ENCODE results near the gene KLF5.
"Not testable (repeated sequence)": the region's sequence is repeated elsewhere in the genome, so short reads cannot be mapped to it uniquely, and the experiment has no call there.

KLF5 gene

GRCh38 chr13:73090116-73090822 is 31.5 kb downstream of the KLF5 start:
- DNase-seq, result peak; percentile 15

GRCh38 chr13:73090823-73091187 is 32.0 kb downstream of the KLF5 start:
- DNase-seq, result no peak

- DNase-seq, result no peak
These were observed 34.0 kb downstream of the KLF5 start for GRCh38 chr13:73092829-73093228.

- no peak for DNase-seq
These were observed 37.4 kb downstream of the KLF5 start for GRCh38 chr13:73096173-73096572.

- no peak for DNase-seq
These were observed 37.8 kb downstream of the KLF5 start for GRCh38 chr13:73096638-73097037.

GRCh38 chr13:73100781-73101180 is 42.0 kb downstream of the KLF5 start:
- DNase-seq, result not testable (repeated sequence)

GRCh38 chr13:73101351-73102007 is 42.7 kb downstream of the KLF5 start:
- DNase-seq, result no peak

- no peak for DNase-seq
These were observed 44.4 kb downstream of the KLF5 start for GRCh38 chr13:73103238-73103637.

- DNase-seq, result no peak
These were observed 47.8 kb downstream of the KLF5 start for GRCh38 chr13:73106513-73107178.

- DNase-seq, result no peak
These were observed 48.7 kb downstream of the KLF5 start for GRCh38 chr13:73107481-73107880.

- DNase-seq, result no peak
These were observed 49.2 kb downstream of the KLF5 start for GRCh38 chr13:73107970-73108369.

GRCh38 chr13:73109288-73109899 is 50.6 kb downstream of the KLF5 start:
- no peak for DNase-seq

GRCh38 chr13:73109969-73110368 is 51.2 kb downstream of the KLF5 start:
- DNase-seq, result no peak

GRCh38 chr13:73110814-73111213 is 52.0 kb downstream of the KLF5 start:
- DNase-seq, result no peak

- no peak for DNase-seq
These were observed 52.5 kb downstream of the KLF5 start for GRCh38 chr13:73111331-73111730.

- DNase-seq, result no peak
These were observed 60.8 kb downstream of the KLF5 start for GRCh38 chr13:73119612-73120011.
